DMS53 treated with DMSO at 0.1 percent for 48 hours (cell line): ENCODE measurements around the gene ARFRP1.
"Not testable (repeated sequence)": the region's sequence is repeated elsewhere in the genome, so short reads cannot be mapped to it uniquely, and the experiment has no call there.

Source experiments
- DNase-seq: peaks from one replicate; lab custom pipeline; 2025; ENCODE audit not compliant: unreplicated experiment; lab: John Stamatoyannopoulos, UW

The ARFRP1 gene

GRCh38 chr20:63732118-63733095 is 24.6 kb upstream of the ARFRP1 start:
- DNase-seq, result no peak

GRCh38 chr20:63731410-63731809 is 23.6 kb upstream of the ARFRP1 start:
- no peak for DNase-seq

DNA sequence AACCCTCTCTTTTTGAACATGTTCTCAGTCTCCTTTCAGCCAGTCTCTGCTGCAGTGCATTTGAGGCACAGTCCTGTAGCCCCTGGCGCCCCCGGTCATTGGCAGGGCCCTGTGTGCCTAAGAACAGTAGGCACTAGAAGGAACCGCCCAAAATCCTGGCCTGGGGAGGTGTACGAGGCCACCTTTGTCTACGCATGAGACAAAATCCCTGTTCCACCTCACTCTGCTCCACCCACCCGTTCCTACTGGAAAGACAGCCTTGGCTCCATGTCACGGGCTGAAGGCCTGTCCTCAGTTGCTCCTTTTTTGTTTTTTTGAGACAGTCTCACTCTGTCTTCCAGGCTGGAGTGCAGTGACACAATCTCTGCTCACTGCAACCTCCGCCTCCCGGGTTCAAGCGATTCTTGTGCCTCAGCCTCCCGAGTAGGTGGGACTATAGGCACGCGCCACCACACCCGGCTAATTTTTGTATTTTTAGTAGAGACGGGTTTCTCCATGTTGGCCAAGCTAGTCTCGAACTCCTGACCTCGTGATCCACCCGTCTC is 22.5 kb upstream of the ARFRP1 start:
- not testable (repeated sequence) for DNase-seq

- DNase-seq, result not testable (repeated sequence)
Measured at GRCh38 chr20:63722967-63723622, 15.3 kb upstream of the ARFRP1 start.

GRCh38 chr20:63718996-63719395 is 11.2 kb upstream of the ARFRP1 start:
- DNase-seq, result no peak

GRCh38 chr20:63714858-63715257 is 7.1 kb upstream of the ARFRP1 start:
- DNase-seq, result no peak

DNA sequence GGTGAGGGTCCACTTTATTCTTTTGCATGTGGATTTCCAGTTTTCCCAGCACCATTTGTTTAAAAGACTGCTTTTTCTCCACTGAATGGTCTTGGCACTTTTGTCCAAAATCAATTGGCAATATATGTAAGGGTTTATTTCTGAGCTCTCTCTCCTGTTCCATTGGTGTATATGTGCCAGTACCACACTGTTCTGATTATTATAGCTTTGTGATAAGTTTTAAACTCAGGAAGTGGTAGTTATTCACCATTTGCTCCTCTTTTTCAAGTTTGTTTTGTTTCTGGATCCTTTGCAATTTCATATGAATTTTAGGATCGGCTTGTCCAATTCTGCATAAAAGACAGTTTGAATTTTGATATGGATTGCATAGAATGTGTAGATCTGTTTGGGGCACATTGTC is 4.4 kb upstream of the ARFRP1 start:
- DNase-seq, result no peak

GRCh38 chr20:63711085-63711645 is 3.4 kb upstream of the ARFRP1 start:
- DNase-seq, result no peak

DNA sequence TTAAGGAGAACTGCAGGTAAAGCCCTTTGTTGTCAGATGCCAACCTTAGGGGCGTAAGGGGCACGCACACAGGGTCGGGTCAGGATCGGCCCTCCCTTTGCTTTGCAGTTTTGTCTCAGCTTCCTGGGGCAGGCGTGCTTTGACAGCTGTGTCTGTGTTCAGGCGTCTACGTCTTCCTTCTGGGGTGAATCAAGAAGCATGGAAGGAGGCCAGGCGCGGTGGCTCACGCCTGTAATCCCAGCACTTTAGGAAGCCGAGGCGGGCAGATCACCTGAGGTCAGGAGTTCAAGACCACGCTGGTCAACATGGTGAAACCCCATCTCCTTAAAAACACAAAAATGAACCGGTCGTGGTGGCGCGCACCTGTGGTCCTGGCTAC is 1.4 kb upstream of the ARFRP1 start:
- no peak for DNase-seq

DNA sequence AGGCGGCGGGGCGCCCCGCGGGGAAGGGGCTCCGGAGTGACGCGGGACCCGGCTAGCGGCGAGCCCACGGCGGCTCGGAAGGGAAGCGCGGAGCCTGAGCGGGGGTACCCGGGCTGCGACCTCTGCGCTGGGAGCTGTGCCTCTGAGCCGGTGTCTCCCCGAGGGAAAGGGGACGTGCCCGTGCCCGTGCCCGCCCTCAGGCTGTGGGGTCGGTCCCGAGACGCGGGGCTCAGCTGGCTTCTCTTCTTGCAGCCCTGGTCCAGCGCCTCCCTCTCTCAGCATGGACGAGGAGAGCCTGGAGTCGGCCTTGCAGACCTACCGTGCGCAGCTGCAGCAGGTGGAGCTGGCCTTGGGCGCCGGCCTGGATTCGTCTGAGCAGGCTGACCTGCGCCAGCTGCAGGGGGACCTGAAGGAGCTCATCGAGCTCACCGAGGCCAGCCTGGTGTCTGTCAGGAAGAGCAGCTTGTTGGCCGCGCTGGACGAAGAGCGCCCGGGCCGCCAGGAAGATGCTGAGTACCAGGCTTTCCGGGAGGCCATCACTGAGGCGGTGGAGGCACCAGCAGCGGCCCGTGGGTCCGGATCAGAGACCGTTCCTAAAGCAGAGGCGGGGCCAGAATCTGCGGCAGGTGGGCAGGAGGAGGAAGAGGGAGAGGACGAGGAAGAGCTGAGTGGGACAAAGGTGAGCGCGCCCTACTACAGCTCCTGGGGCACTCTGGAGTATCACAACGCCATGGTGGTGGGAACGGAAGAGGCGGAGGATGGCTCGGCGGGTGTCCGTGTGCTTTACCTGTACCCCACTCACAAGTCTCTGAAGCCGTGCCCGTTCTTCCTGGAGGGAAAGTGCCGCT is 749 bp upstream of the ARFRP1 start:
- no peak for DNase-seq

DNA sequence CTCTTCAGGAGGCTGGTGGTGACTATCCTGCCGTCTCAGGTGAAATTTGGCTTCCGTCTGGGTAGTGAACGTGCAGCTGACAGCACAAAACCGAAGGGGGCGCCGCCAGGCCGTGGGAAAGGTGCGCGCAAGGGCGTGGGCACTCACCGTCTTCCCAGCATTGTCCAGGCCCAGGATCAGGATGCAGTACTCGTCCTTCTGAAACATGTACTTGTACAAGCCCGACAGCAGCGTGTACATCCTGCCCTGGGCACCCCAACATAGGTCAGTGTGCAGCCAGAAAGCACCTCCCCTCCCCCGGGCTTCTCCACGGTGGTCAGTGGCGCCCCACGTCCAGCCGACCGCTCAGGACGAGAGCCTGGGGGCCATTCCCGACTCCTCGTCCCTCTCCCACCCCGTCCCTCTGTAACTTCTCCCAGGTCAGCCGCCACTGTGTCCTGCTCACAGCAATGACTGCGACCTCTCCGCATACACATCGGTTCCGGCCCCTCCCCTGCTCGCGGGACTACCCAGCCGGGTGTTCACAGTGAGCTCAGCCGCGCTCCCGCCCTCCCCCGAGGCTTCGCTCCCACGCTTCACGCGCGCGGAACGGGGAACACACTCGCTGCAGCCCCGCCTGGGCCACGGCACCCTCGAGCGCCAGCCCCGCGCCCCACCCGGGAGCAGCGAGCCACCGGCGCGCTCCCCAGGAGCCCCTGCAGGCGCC is 771 bp downstream of the ARFRP1 start:
- DNase-seq, result no peak

- DNase-seq, result no peak
Measured at GRCh38 chr20:63706027-63706695, 1.6 kb downstream of the ARFRP1 start.

DNA sequence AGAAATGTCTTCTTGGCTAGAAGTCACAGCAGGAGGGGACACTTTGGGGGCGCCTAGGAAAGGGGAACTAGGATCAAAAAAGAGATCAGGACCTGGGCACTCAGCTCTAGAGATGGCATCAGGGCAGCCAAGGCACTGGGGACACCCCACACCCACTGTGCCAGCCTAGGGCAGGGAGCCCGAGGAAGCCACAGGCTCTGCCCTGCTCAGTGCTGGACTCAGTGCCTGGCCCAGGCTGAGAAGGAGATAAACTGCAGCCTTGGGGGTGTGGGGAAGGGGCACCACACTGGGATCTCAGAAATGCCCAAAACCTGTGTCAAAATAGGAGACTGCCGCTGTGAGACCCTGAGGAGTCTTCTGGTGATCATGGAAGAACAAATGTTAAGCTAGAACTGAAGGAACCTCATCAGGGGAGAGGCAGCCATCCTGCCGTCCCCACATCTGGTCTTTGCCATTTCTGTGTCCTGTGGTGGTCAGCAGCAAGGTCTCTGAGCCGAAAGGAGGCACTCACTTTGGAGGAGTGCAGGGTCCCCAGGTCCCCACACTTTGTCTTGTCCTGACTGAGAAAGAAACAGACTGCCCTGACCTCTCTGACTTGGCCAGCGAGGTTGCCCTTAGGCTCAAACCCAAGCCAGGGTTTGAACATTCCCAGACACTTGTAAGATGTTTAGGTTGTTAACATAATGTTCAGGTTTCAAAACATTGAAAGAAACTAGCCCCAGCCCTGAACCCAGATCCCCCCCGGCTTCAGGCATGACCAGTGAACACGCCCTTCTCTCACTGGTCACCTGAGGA is 2.3 kb downstream of the ARFRP1 start:
- no peak for DNase-seq

GRCh38 chr20:63704749-63705117 is 3.0 kb downstream of the ARFRP1 start:
- no peak for DNase-seq

DNA sequence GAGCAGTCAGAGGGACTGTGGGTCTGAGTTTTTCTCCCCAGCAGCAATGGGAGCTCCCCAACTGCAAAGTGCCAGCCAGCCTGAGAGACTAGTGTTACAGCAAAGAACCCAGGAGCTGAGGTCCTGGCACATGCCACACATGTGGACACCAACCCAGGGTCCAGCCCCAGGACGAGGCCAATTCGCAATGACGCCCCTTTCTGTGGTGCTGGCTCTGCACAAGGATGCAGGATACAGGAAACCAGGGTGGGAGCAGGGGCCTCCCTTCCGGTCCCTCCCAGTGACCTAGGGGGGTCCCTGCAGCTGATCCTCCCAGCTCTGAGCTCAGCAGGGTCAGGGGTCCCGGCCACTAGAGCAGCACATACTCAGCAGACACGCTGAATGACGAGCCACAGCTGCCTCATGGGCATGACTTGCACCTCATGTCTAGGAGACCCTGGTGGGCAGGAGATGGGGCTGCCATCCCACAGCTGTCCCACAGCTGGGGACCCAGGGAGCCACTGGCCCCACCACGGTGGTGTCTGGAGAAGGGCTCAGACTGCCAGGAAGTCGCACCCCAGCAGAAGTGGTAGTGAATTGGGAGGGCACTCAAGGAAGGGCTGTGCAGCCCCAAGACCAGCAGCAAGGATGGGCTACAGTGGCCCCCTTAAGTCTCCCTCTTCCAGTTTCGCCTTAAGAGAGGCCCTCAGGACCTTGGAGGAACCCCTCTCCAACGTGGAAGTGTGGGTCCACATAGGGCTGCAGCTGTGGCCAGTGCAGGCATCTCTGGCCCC is 3.6 kb downstream of the ARFRP1 start:
- no peak for DNase-seq

DNA sequence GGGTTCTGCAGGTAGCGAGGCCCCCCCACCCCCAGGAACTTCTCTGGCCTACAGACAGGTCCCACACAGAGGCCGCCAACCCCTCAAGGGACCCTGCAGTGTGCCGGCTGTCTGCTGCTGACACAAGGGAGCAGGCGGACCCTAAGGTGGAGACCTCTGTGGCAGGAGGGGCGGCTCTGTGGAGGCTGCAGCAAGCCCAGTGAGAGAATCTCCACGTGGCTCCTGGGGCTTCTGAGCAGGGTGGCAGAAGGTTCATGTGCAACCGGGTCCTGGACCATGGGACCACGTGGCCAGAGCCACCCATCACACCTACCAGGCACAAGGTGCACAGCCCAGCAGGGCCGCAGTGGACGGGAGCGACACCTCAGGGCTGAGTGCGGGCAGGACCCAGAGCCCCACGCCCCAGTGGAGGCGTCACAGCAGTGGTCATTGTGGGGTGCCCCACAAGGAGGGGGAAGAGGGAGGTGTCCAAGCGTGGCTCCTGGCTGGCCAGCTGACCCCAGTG is 4.3 kb downstream of the ARFRP1 start:
- no peak for DNase-seq

- DNase-seq, result no peak
Measured at GRCh38 chr20:63702751-63703470, 4.9 kb downstream of the ARFRP1 start.
